Measurements from ENCODE around the gene TCEANC. TPM values are rescaled to one million over a fixed set of nuclear protein-coding genes. Genes with fewer than 3 reads are reported as not detected.

Gene TCEANC
- total RNA-seq, 1 experiment from 2014 or later: 3.1 TPM

DNA sequence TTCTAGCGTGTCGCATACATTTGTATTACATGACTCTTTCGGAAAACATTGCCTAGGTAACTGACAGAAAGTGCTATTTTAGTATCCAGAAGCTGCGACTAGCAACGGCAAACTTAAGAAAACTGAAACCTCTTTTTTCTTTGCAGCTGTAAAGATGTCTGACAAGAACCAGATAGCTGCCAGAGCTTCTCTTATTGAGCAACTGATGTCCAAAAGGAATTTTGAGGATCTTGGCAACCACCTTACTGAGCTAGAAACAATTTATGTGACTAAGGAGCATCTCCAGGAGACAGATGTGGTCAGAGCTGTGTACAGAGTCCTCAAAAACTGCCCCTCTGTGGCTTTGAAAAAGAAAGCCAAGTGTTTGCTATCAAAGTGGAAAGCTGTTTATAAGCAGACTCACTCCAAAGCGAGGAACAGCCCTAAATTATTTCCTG, 9.4 kb downstream of the TCEANC start:
- Mint-ChIP-seq H3K9me3 (peaks cover 38 to 59% of the 10 kb centered on the region in 2 experiments), H3K4me3 (no peak overlapping the region), H3K4me1 (peaks cover 6 to 7% of the 10 kb centered on the region in 2 experiments), H3K36me3 (ENCODE audit: insufficient read depth in 1 of 3, low read depth in 3 of 3) (peaks cover 15 to 34% (median 31%) of the 10 kb centered on the region in 3 experiments; a peak in 6 of 7 replicates), H3K27me3 (ENCODE audit: low read depth) (no peaks in the 10 kb centered on the region), H3K27ac (no peak overlapping the region)
- no peak overlapping the region for H4K5ac ChIP-seq (ENCODE audit: insufficient read length, low read depth, low read length)
- H4K91ac ChIP-seq (ENCODE audit: insufficient read length, low read depth, low read length): no peak overlapping the region
- H2AK5ac ChIP-seq (ENCODE audit: insufficient read length, low read length): no peak overlapping the region
- H3K27ac ChIP-seq (ENCODE audit: insufficient read length, low read depth, low read length): no peak overlapping the region
- H2BK15ac ChIP-seq (ENCODE audit: low read depth, low read length): no peak overlapping the region
- no peak overlapping the region for H3K56ac ChIP-seq (ENCODE audit: insufficient read length, low read depth, low read length)
- no peaks in the 10 kb centered on the region for H3K9me3 ChIP-seq (ENCODE audit: control insufficient read depth, low read depth, low read length)
- H3K4ac ChIP-seq (ENCODE audit: low read depth, low read length): no peak overlapping the region
- no peak overlapping the region for H3K14ac ChIP-seq (ENCODE audit: insufficient read depth, low read length)
- H4K8ac ChIP-seq (replicated peaks; ENCODE audit: insufficient read length, low read depth, low read length): no peak overlapping the region
- H3K23ac ChIP-seq (ENCODE audit: insufficient read length, low read depth, low read length): no peak overlapping the region
- H2BK5ac ChIP-seq (ENCODE audit: insufficient read length, low read length): no peak overlapping the region
- no peak overlapping the region for H3T11ph ChIP-seq (ENCODE audit: low read length)
- WGBS (ENCODE audit: extremely low coverage, insufficient read length, low lambda C conversion rate): no CpG with 5 or more reads among the region's 6 CpGs
- no peak overlapping the region for H3K18ac ChIP-seq (ENCODE audit: insufficient read length, low read depth, low read length)
- no peak overlapping the region for H2BK120ac ChIP-seq (ENCODE audit: low read depth, low read length, poor library complexity, severe bottlenecking)
- no peak overlapping the region for H2BK20ac ChIP-seq (ENCODE audit: low read depth, low read length, poor library complexity, severe bottlenecking)
- no peak overlapping the region for H2BK12ac ChIP-seq (ENCODE audit: insufficient read length, low read depth, low read length)
- H2AFZ ChIP-seq (ENCODE audit: low read length): no peak overlapping the region
- H3K79me2 ChIP-seq (ENCODE audit: insufficient read depth, low read length): no peaks in the 10 kb centered on the region
- no peaks in the 10 kb centered on the region for H3K27me3 ChIP-seq (ENCODE audit: insufficient read depth, low read length)
- H3K4me1 ChIP-seq (ENCODE audit: insufficient read depth, low read length): no peaks in the 10 kb centered on the region
- H3K4me2 ChIP-seq (ENCODE audit: insufficient read depth, insufficient read length, low read length): no peak overlapping the region
- H3K23me2 ChIP-seq (ENCODE audit: insufficient read length, low read depth, low read length, poor library complexity, severe bottlenecking): no peaks in the 10 kb centered on the region
- H3K9ac ChIP-seq (ENCODE audit: extremely low read depth, insufficient read length, low read length): no peak overlapping the region
- TF ChIP-seq, protein P1, sequence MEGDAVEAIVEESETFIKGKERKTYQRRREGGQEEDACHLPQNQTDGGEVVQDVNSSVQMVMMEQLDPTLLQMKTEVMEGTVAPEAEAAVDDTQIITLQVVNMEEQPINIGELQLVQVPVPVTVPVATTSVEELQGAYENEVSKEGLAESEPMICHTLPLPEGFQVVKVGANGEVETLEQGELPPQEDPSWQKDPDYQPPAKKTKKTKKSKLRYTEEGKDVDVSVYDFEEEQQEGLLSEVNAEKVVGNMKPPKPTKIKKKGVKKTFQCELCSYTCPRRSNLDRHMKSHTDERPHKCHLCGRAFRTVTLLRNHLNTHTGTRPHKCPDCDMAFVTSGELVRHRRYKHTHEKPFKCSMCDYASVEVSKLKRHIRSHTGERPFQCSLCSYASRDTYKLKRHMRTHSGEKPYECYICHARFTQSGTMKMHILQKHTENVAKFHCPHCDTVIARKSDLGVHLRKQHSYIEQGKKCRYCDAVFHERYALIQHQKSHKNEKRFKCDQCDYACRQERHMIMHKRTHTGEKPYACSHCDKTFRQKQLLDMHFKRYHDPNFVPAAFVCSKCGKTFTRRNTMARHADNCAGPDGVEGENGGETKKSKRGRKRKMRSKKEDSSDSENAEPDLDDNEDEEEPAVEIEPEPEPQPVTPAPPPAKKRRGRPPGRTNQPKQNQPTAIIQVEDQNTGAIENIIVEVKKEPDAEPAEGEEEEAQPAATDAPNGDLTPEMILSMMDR (conservative IDR thresholded peaks at IDR 0.05): no peak
- no peak for DNase-seq
- H3K79me1 ChIP-seq (ENCODE audit: insufficient read depth, low read depth, low read length, poor library complexity, severe bottlenecking): no peaks in the 10 kb centered on the region
- no peaks in the 10 kb centered on the region for H4K20me1 ChIP-seq (ENCODE audit: control insufficient read depth, insufficient read depth, insufficient read length)

Measured in H9 (cell line).